GM12878 (cell line): ENCODE results near the gene ERC2. TPM values are rescaled to one million over a fixed set of nuclear protein-coding genes. Genes with fewer than 3 reads are reported as not detected.

Experiments
- ATAC-seq: fragments of 200-7000 bp; cut with Tn5 transposase; 3 replicates; pipeline ENCODE4 v1.9.1; 2020; ENCODE audit warnings: mild to moderate bottlenecking, moderate library complexity
- BruUV-seq: library from RNA; stranded (reverse); fragments of 400-500 nt; replicated peaks from 2 replicates; lab custom pipeline; 2021; lab: Mats Ljungman, UMichigan
- CTCF ChIA-PET: fragments of 300-600 bp; sonication (Branson Sonifier 250); formaldehyde crosslinking; extraction: SDS; loops from one replicate; lab custom pipeline; 2021; ENCODE audit warnings: inconsistent platforms; lab: Yijun Ruan, JAX
- POLR2A ChIA-PET: fragments of 350-600 bp; formaldehyde crosslinking; extraction: SDS; loops from one replicate; lab custom pipeline; 2021; ENCODE audit warnings: inconsistent platforms; lab: Charles Lee
- RAD21 ChIA-PET: fragments of 300-600 bp; sonication (Branson Sonifier 250); formaldehyde crosslinking; loops from one replicate; lab custom pipeline; 2023; ENCODE audit warnings: antibody characterized with exemption; ENCODE audit not compliant: unreplicated experiment; lab: Charles Lee
- SMC1A ChIA-PET: fragments of 300-600 bp; sonication (Branson Sonifier 250); formaldehyde crosslinking; loops from one replicate; lab custom pipeline; 2023; ENCODE audit not compliant: unreplicated experiment, uncharacterized antibody; lab: Charles Lee
- DNase-seq: peaks from one replicate; pipeline ENCODE4 v3.0.0-alpha.2; 2011; ENCODE audit warnings: low read depth, low spot score
- FAIRE-seq: peaks from 3 replicates; lab custom pipeline; 2011; peaks lifted over from hg19 to GRCh38; lab: Jason Lieb, UNC
- H2AFZ ChIP-seq: 2 replicates; pipeline ENCODE4 v1.6.0; 2011; ENCODE audit warnings: low read depth, low read length, control low read depth; ENCODE audit not compliant: control insufficient read depth
- H3K27ac ChIP-seq: 2 replicates; pipeline ENCODE4 v1.5.1; 2011; ENCODE audit warnings: control low read depth; ENCODE audit not compliant: control insufficient read depth, insufficient read depth
- H3K27me3 ChIP-seq, 2 experiments: replicated peaks in 1 of 2; 2 replicates each; pipeline versions ENCODE4 v1.6.0 to v1.6.1; 2011; ENCODE audit warnings: low read length in 1 of 2; ENCODE audit not compliant: control insufficient read depth in 2 of 2, insufficient read depth in 2 of 2
- H3K36me3 ChIP-seq, 2 experiments: 2 replicates each; pipeline ENCODE4 v1.5.1; 2011; ENCODE audit warnings: low read length in 1 of 2; ENCODE audit not compliant: control insufficient read depth in 2 of 2, insufficient read depth in 2 of 2
- H3K4me1 ChIP-seq: 2 replicates; pipeline ENCODE4 v1.6.1; 2011; ENCODE audit warnings: mild to moderate bottlenecking, low read length, moderate library complexity, mixed read lengths; ENCODE audit not compliant: control insufficient read depth, insufficient read depth
- H3K4me2 ChIP-seq: 2 replicates; pipeline ENCODE4 v1.6.0; 2011; ENCODE audit warnings: control low read depth; ENCODE audit not compliant: control insufficient read depth, insufficient read depth
- H3K4me3 ChIP-seq: fragments of 200-600 bp; sonication (generic); 2 replicates; pipeline ENCODE4 v1.5.1; 2016
- H3K79me2 ChIP-seq: 2 replicates; pipeline ENCODE4 v1.6.0; 2011; ENCODE audit warnings: low read length; ENCODE audit not compliant: control insufficient read depth, insufficient read depth
- H3K9ac ChIP-seq: 2 replicates; pipeline ENCODE4 v1.8.0; 2011; ENCODE audit warnings: low read length, control low read depth, mixed read lengths; ENCODE audit not compliant: control insufficient read depth, insufficient read depth
- H3K9me3 ChIP-seq: replicated peaks from 3 replicates; pipeline ENCODE4 v1.5.1; 2011; ENCODE audit warnings: mild to moderate bottlenecking, low read length; ENCODE audit not compliant: control insufficient read depth, insufficient read depth
- H4K20me1 ChIP-seq: 2 replicates; pipeline ENCODE4 v1.6.0; 2011; ENCODE audit not compliant: control insufficient read depth, insufficient read depth
- BACH1 ChIP-seq: fragments of 450-650 bp; IDR thresholded peaks from 2 replicates; pipeline ENCODE4 v1.6.1; 2017; ENCODE audit warnings: mild to moderate bottlenecking, borderline replicate concordance
- BCL3 ChIP-seq: IDR thresholded peaks from 2 replicates; pipeline ENCODE4 v1.6.1; 2011; ENCODE audit warnings: borderline replicate concordance, low read depth, mild to moderate bottlenecking, moderate library complexity, low read length; ENCODE audit not compliant: insufficient read depth, poor library complexity, severe bottlenecking
- CHD1 ChIP-seq: IDR thresholded peaks from 2 replicates; pipeline ENCODE4 v1.6.1; 2012; ENCODE audit warnings: low read depth, low read length, improper control_type of control experiment
- CHD4 ChIP-seq: fragments of 200-600 bp; sonication (generic); IDR thresholded peaks from 2 replicates; pipeline ENCODE4 v1.6.1; 2016; ENCODE audit warnings: mild to moderate bottlenecking
- EZH2 ChIP-seq: IDR thresholded peaks from 2 replicates; pipeline ENCODE4 v1.6.1; 2012; ENCODE audit warnings: low read depth, mild to moderate bottlenecking, control low read depth, inconsistent platforms, low read length, borderline replicate concordance; ENCODE audit not compliant: control insufficient read depth
- JUNB ChIP-seq: IDR thresholded peaks from 2 replicates; pipeline ENCODE4 v1.6.1; 2016; ENCODE audit warnings: antibody characterized with exemption, mild to moderate bottlenecking
- NKRF ChIP-seq: fragments of 450-650 bp; conservative IDR thresholded peaks from 2 replicates; pipeline ENCODE4 v1.6.1; 2017; ENCODE audit warnings: mild to moderate bottlenecking, moderate library complexity
- PML ChIP-seq: IDR thresholded peaks from 2 replicates; pipeline ENCODE4 v1.6.1; 2012; ENCODE audit warnings: low read length, inconsistent platforms
- POLR2AphosphoS5 ChIP-seq: IDR thresholded peaks from 2 replicates; pipeline ENCODE4 v1.6.1; 2011; ENCODE audit warnings: mild to moderate bottlenecking, low read length, inconsistent platforms
- RELA ChIP-seq: fragments of 450-650 bp; IDR thresholded peaks from 2 replicates; pipeline ENCODE4 v1.8.0; 2014; ENCODE audit warnings: borderline replicate concordance; ENCODE audit not compliant: partially characterized antibody
- SREBF1 ChIP-seq: IDR thresholded peaks from 2 replicates; pipeline ENCODE4 v1.6.1; 2012; ENCODE audit warnings: mild to moderate bottlenecking, low read length
- SRF ChIP-seq, 2 experiments: IDR thresholded peaks; 2 replicates each; pipeline ENCODE4 v1.6.1; 2011; ENCODE audit warnings: low read depth in 2 of 2, low read length in 2 of 2, mild to moderate bottlenecking in 1 of 2, moderate library complexity in 1 of 2
- TAF1 ChIP-seq: IDR thresholded peaks from 2 replicates; pipeline ENCODE4 v1.6.1; 2011; ENCODE audit warnings: mild to moderate bottlenecking, low read depth, low read length, borderline replicate concordance
- TARDBP ChIP-seq: IDR thresholded peaks from 2 replicates; pipeline ENCODE4 v1.6.1; 2016; ENCODE audit warnings: borderline replicate concordance
- YY1 ChIP-seq: IDR thresholded peaks from 2 replicates; pipeline ENCODE4 v1.6.1; 2011; ENCODE audit warnings: low read depth, mild to moderate bottlenecking, low read length
- ZNF687 ChIP-seq: fragments of 450-650 bp; IDR thresholded peaks from 2 replicates; pipeline ENCODE4 v1.6.1; 2017; ENCODE audit warnings: mild to moderate bottlenecking, moderate library complexity
- WGBS: methylation state at CpG from one replicate; pipeline ENCODE4 v1.1.6; 2016; ENCODE audit warnings: low lambda C conversion rate; ENCODE audit not compliant: insufficient replicate concordance, insufficient coverage; ENCODE audit errors: missing lambda C conversion rate; 5-methylcytosine and 5-hydroxymethylcytosine counted together
- in situ Hi-C: fragments of 300-500 bp; cut with MboI; formaldehyde crosslinking; loops from 9 replicates; pipeline ENCODE4 v1.14.3; 2018; ENCODE audit warnings: mixed read lengths
- intact Hi-C: fragments of 100-400 bp; cut with micrococcal nuclease; formaldehyde crosslinking; loops from one replicate; pipeline ENCODE4 v1.14.2; 2022; ENCODE audit not compliant: unreplicated experiment
- polyA plus RNA-seq, 11 experiments: library from polyadenylated mRNA; depleted of rRNA in 4 of 11; unstranded in 6 of 11; stranded (reverse) in 5 of 11; fragments of >200 nt; fragmentation: Nextera tagmentation in 4 of 11; fragmentation: Illumina TruSeq in 1 of 11; extraction: Ambion mirVana in 4 of 11; extraction: Trizol in 1 of 11; gene quantifications; 1 replicate in 1 of 11; 2 replicates in 10 of 11; pipeline versions ENCODE4 v1.2.1 to v1.2.3, GENCODE V29; 2011 to 2016; ENCODE audit warnings: inconsistent platforms in 2 of 11, missing spikeins in 2 of 11, low read depth in 1 of 11
- total RNA-seq, 4 experiments: library from RNA; depleted of rRNA in 3 of 4; stranded (reverse); fragments of >200 nt in 3 of 4; fragmentation: Illumina TruSeq in 1 of 4; extraction: Trizol in 1 of 4; gene quantifications; 2 replicates each; pipeline versions ENCODE4 v1.2.1 to v1.2.3, GENCODE V29; 2013 to 2021
- TF ChIP-seq, protein P1 (sequence below): IDR thresholded peaks from 2 replicates; pipeline ENCODE4 v1.6.1; 2012; ENCODE audit warnings: low read depth, low read length, improper control_type of control experiment

ERC2 gene
- total and polyA plus RNA-seq, 10 of the 15 experiments (the other 5 are each of a cell fraction or from before 2014, with no cell fraction given): 0.06 to 1.4 (median 0.12) TPM; not detected in 3

DNA sequence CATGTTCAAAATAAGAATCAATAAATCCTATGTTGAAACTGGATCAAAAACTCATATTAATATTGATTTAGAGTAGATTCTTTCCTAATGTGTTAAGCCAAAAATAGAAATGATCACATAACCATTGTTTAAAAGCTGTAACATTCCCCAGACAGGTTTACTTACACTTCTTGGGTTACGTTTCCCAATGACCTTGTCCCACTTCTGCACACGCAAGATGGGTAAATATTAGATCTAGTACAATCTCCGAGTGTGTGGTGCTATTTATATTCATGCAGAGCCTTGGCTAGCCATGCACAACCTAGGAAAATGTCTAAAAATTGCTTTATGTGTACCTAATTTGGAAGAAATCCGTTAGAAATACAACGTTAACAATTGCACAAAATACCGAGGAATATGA is 39.6 kb downstream of the ERC2 start:
- no peak overlapping the region for H3K4me3 ChIP-seq
- ChIA-PET SMC1A (no interaction called here), CTCF (no interaction called here), RAD21 (no interaction called here), POLR2A (no interaction called here)
- no peak for ATAC-seq
- intact Hi-C loops (no loop called here), in situ Hi-C loops (no loop called here)
- no peaks in the 10 kb centered on the region; a peak in 1 of 4 replicates for H3K27me3 ChIP-seq
- no peak overlapping the region for H2AFZ ChIP-seq
- no peaks in the 10 kb centered on the region for H3K9me3 ChIP-seq
- no peak for FAIRE-seq
- no peaks in the 10 kb centered on the region for H4K20me1 ChIP-seq
- no peak for DNase-seq
- H3K4me1 ChIP-seq: no peaks in the 10 kb centered on the region
- H3K36me3 ChIP-seq: no peaks in the 10 kb centered on the region
- H3K27ac ChIP-seq: no peak overlapping the region
- BruUV-seq: no TSS peak
- H3K79me2 ChIP-seq: no peaks in the 10 kb centered on the region
- WGBS: 14% methylated on average over 6 of the region's 6 CpGs
- H3K9ac ChIP-seq: no peak overlapping the region
- no peak overlapping the region for H3K4me2 ChIP-seq
- TF ChIP-seq SREBF1: no peak
- TF ChIP-seq JUNB: no peak
- no peak for TF ChIP-seq NKRF
- TF ChIP-seq BACH1: no peak
- TF ChIP-seq POLR2AphosphoS5: no peak
- TF ChIP-seq SRF (IDR thresholded peaks at IDR 0.05; ENCODE audit: low read depth in 2 of 2, low read length in 2 of 2): no peak
- TF ChIP-seq BCL3: no peak
- no peak for TF ChIP-seq PML
- TF ChIP-seq CHD4: no peak
- TF ChIP-seq RELA: no peak
- TF ChIP-seq, protein P1, sequence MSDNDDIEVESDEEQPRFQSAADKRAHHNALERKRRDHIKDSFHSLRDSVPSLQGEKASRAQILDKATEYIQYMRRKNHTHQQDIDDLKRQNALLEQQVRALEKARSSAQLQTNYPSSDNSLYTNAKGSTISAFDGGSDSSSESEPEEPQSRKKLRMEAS: no peak
- no peak for TF ChIP-seq CHD1
- no peak for TF ChIP-seq EZH2
- TF ChIP-seq ZNF687: no peak
- no peak for TF ChIP-seq TARDBP
- no peak for TF ChIP-seq TAF1
- TF ChIP-seq YY1: no peak
